Measurements from ENCODE around the gene TBXAS1.
"Not testable (repeated sequence)": the region's sequence is repeated elsewhere in the genome, so short reads cannot be mapped to it uniquely, and the experiment has no call there.

TBXAS1 gene

GRCh38 chr7:139902436-139903102, 73.5 kb downstream of the TBXAS1 start:
- TF ChIP-seq CTCF (IDR thresholded peaks at IDR 0.05), result no peak
- TF ChIP-seq ZFX (IDR thresholded peaks at IDR 0.05; ENCODE audit: borderline replicate concordance), result no peak
- no peak overlapping the region for H3K27ac ChIP-seq

GRCh38 chr7:139903103-139903477, 74.0 kb downstream of the TBXAS1 start:
- not testable (repeated sequence) for H3K27ac ChIP-seq

- H3K27ac ChIP-seq, result no peak overlapping the region
- TF ChIP-seq CTCF (IDR thresholded peaks at IDR 0.05) (no peak), ZFX (IDR thresholded peaks at IDR 0.05; ENCODE audit: borderline replicate concordance) (no peak)
Measured at GRCh38 chr7:139906879-139907278, 77.8 kb downstream of the TBXAS1 start.

- no peak overlapping the region for H3K27ac ChIP-seq
- TF ChIP-seq ZFX (IDR thresholded peaks at IDR 0.05; ENCODE audit: borderline replicate concordance) (no peak), CTCF (IDR thresholded peaks at IDR 0.05) (no peak)
Measured at GRCh38 chr7:139908792-139909191, 79.7 kb downstream of the TBXAS1 start.

- no peak overlapping the region for H3K27ac ChIP-seq
- no peak for TF ChIP-seq CTCF (IDR thresholded peaks at IDR 0.05)
- TF ChIP-seq ZFX (IDR thresholded peaks at IDR 0.05; ENCODE audit: borderline replicate concordance), result no peak
Measured at GRCh38 chr7:139909379-139910050, 80.5 kb downstream of the TBXAS1 start.

- TF ChIP-seq ZFX (IDR thresholded peaks at IDR 0.05; ENCODE audit: borderline replicate concordance) (no peak), CTCF (IDR thresholded peaks at IDR 0.05) (no peak)
- H3K27ac ChIP-seq, result no peak overlapping the region
Measured at GRCh38 chr7:139913021-139913844, 84.2 kb downstream of the TBXAS1 start.

- no peak overlapping the region for H3K27ac ChIP-seq
- TF ChIP-seq ZFX (IDR thresholded peaks at IDR 0.05; ENCODE audit: borderline replicate concordance) (no peak), CTCF (IDR thresholded peaks at IDR 0.05) (no peak)
Measured at GRCh38 chr7:139913845-139914135, 84.7 kb downstream of the TBXAS1 start.

Measured in 22Rv1 (cell line).